ENCODE measurements around the gene TMEM254.
"Not testable (repeated sequence)": the region's sequence is repeated elsewhere in the genome, so short reads cannot be mapped to it uniquely, and the experiment has no call there.

Gene TMEM254

DNA sequence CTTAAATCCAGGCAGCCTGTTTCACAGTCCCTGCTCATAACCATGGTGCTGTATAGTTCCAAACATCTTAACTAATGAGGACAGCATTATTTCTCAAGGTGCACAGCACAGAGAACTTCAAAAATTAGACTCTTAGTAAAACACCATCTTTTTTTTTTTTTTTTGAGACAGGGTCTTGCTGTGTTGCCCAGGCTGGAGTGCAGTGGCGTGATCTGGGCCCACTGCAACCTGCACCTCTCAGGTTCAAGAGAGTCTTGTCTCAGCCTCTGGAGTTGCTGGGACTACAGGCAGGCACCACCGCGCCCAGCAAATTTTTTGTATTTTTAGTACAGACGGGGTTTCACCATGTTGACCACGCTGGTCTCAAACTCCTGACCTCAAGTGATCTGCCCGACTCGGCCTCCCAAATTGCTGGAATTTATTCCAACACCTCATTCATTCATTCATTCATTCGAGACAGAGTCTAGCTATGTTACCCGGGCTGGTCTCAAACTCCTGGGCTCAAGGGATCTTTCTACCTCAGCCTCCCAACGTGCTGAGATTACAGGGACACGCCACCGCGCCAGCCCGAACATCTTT, 507 bp upstream of the TMEM254 start:
- DNase-seq (ENCODE audit: low spot score), result no peak

- DNase-seq (ENCODE audit: low spot score), result no peak
Observed at GRCh38 chr10:80079312-80079719, 851 bp downstream of the TMEM254 start.

DNA sequence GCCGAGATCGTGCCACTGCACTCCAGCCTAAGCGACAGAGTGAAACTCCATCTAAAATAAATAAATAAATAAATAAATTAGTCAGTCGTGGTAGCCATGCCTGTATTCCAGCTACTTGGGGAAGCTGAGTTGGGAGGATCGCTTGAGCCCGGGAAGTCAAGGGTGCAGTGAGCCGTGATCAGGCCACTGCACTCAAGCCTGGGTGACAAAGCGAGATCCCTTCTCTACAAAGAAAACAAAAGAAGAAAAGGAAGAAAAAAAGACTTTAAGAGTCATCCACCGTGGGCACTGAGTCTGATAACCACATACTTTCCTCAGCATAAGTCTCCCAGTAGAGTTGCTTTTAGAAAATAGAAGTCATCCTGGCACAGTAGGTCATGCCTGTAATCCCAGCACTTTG, 2.6 kb downstream of the TMEM254 start:
- no peak for DNase-seq (ENCODE audit: low spot score)

- DNase-seq (ENCODE audit: low spot score), result no peak
Observed at GRCh38 chr10:80081801-80082750, 3.6 kb downstream of the TMEM254 start.

DNA sequence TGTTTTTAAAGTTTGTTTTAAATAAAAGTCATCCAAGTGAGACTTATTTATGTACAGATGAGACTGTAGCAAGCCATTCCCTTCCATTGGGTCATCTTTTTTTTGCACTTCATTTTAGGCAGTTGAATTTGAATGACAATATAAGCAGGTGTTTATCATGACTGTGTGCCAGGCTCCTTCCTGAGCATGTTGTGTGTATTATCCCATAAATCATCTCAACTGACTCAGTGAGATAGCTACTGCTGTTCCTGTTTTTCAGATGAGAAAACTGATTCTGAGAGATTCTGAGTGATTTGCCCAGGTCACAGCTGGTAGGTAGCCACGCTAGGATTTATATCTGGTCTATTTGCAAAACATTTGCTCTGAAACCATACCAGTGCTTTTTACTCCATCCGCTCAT, 11.7 kb downstream of the TMEM254 start:
- DNase-seq (ENCODE audit: low spot score), result no peak

GRCh38 chr10:80094231-80094630, 15.8 kb downstream of the TMEM254 start:
- no peak for DNase-seq (ENCODE audit: low spot score)

DNA sequence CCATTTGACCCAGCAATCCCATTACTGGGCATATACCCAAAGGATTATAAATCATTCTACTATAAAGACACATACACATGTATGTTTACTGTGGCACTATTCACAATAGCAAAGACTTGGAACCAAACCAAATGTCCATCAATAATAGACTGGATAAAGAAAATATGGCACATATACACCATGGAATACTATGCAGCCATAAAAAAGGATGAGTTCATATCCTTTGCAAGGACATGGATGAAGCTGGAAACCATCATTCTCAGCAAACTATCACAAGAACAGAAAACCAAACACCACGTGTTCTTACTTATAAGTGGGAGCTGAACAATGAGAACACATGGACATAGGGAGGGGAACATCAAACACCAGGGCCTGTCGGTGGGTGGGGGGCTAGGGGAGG, 19.8 kb downstream of the TMEM254 start:
- DNase-seq (ENCODE audit: low spot score), result not testable (repeated sequence)

- DNase-seq (ENCODE audit: low spot score), result not testable (repeated sequence)
Observed at GRCh38 chr10:80099295-80099694, 20.8 kb downstream of the TMEM254 start.

DNA sequence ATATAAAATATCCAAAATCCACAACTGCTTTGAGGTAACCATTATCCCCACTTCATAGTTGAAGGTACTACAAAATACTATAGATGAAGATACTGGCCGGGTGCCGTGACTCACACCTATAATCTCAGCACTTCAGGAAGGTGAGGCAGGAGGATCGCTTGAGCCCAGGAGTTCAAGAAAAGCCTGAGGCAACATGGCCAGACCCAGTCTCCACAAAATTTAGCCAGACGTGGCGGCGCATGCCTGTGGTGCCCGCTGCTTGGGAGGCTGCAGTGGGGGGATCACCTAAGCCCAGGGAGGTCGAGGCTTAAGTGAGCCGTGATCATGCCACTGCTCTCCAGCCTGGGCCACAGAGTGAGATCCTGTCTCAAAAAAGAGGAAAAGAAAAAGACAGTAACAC, 21.7 kb downstream of the TMEM254 start:
- DNase-seq (ENCODE audit: low spot score), result no peak

- DNase-seq (ENCODE audit: low spot score), result no peak
Observed at GRCh38 chr10:80100861-80101695, 22.6 kb downstream of the TMEM254 start.

GRCh38 chr10:80104066-80104926, 25.8 kb downstream of the TMEM254 start:
- DNase-seq (ENCODE audit: low spot score), result peak; percentile 7

GRCh38 chr10:80108576-80109239, 30.2 kb downstream of the TMEM254 start:
- no peak for DNase-seq (ENCODE audit: low spot score)

DNA sequence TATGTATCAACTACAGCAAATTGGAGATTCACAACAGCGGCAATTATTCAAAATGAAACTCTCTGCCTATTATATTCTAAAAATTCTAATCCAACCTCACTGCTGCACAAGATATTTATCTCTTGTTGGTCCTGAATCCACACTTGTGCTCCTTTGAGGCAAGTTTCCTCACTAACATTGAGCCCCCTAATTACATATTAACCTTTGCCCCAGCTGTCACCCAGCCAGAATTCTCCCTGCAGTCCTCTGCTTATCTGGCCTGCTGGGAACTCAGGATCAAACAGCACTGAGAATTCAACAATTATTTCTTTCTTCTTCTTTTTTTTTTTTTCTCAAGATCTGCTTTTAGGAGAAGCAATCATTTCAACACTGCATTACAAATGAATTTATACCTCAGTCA, 32.5 kb downstream of the TMEM254 start:
- DNase-seq (ENCODE audit: low spot score), result no peak

DNA sequence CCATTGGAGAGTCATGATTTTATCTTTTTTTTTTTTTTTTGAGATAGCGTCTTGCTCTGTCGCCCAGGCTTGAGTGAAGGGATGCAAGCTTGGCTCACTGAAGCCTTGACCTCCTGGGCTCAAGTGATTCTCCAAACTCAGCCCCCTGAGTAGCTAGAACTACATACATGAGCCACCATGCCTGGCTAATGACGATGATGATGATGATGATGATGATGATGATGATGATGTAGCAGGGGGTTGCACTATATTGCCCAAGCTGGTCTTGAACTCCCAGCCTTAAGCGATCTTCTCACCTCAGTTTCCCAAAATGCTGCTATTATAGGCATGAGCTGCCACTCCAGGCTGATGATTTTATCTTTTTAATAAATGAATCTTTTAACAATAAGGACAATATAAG, 40.2 kb downstream of the TMEM254 start:
- no peak for DNase-seq (ENCODE audit: low spot score)

DNA sequence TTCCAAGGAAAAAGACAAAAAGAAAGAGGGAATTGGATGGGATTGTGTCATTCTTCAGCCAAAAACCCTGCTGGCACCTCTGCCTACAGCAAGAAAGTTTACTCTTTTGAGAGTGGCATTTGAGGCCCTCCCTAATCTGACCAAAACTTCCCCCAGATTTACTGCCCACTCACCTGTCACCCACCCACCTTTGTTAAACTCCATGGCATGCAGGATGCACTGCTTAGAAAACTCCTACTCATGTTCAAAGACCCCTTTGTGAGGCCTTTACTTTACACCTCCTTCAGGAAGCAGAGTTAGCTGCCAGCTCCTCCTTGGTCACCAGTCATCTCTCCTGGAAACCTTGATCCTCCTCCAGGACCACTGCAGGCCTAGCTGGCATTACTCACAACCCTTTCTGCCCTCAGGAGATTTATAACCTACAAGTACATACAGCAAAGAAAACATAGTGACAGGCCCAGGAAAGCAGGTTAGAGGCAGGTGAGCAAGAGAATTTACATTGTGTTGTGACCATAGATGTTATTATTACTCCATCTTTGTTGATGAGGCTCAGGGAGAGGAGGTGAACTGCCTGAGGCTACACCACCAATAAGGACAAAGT, 43.7 kb downstream of the TMEM254 start:
- no peak for DNase-seq (ENCODE audit: low spot score)

DNA sequence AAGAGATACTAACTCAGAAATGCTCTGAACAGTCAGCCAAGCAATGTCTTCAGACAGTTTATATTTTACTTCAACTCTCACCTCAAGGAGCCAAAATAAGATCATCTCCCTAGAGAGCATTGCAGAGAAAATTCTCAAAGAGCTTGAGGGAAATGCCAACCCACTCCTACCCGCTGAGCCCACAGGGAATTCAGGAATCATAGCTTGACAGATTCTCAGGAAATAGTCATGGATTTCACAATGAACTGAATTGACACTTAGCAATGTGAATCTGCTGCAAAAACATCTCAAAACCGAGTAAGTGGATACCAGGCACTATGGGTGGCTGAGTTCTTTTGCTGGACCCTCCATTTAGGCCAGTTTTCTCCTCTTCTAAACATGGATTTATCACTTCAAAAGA, 44.3 kb downstream of the TMEM254 start:
- DNase-seq (ENCODE audit: low spot score), result no peak

GRCh38 chr10:80126876-80127275, 48.4 kb downstream of the TMEM254 start:
- no peak for DNase-seq (ENCODE audit: low spot score)

DNA sequence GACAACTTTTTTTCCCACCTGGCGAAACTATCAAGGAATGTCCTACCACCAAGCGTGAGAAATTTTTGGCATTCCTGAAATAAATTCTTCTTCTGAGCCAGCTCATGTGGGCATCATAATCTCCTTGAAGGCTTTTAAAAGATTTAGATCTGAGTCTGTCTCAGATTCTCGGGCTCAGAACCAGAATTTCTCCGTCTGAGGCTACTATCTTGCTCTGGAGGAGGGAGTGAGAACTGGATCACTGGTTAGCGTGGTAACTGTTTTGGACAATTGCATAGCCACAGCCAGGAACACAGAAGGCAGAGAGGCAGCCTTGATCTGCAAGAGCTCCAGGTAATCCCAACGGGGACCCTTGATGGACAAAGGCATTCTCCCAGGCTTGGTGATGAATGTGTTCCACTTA, 53.0 kb downstream of the TMEM254 start:
- DNase-seq (ENCODE audit: low spot score), result no peak

DNA sequence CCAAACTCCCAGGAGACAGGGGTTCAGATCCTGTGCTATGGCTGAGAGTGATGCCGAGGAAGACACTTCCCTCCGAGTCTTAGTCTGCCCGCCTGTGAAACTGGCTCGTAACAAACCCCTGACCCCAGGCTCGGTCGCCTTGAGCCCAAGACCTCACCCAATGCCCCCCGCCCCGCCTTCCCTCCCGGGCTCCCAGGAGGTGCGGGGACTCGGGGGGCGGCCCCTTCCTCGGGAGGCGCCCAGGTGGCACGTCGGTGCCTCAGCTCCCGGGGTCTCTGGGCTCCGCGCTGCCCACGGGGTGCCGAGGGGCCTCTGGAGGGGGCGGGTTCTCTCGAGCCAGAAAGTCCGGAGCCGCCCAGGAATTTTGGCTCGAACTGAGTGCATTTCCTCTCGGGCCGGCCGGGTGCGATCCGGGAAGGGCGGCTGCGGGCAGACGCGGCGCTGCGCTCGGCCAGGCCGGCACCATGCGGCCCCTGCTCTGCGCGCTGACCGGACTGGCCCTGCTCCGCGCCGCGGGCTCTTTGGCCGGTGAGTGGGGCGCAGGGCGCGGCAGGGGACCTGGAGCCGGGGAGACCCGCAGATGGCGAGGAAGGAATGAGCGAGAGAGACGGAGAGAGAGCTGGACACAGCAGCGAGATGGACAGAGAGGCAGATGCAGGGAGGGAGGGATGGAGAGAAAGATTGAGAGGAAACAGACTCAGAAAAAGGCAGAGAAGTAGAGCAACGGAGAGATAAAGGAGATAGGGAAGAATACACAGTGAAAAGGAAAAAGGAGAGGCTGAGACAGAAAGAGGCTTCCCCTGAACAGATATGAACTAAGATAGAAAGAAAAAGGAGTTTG, 54.1 kb downstream of the TMEM254 start, which contains the start of gene PLAC9:
Gene PLAC9 (plus strand): TSS at position 432 of the 841 bp plus-strand sequence. CDS start 33 bp downstream, at position 465.
- DNase-seq (ENCODE audit: low spot score), result no peak

GRCh38 chr10:80133206-80133605, 54.7 kb downstream of the TMEM254 start:
- no peak for DNase-seq (ENCODE audit: low spot score)

All from CD4-positive, alpha-beta T cell treated with Interleukin-6 at 100 ng/mL for 8 hours (primary cell).